Measurements from ENCODE around the gene PDZRN3.

GRCh38 chr3:73401059-73401458 lies 223.7 kb downstream of the PDZRN3 start:
- TF ChIP-seq CTCF (IDR thresholded peaks at IDR 0.05): no peak
- no peak for TF ChIP-seq RFX5 (IDR thresholded peaks at IDR 0.05; ENCODE audit: low read length)
- no peak for TF ChIP-seq CHD2 (IDR thresholded peaks at IDR 0.05; ENCODE audit: low read length, partially characterized antibody)
- TF ChIP-seq YY1 (IDR thresholded peaks at IDR 0.05; ENCODE audit: low read depth): no peak
- TF ChIP-seq ZBTB33 (IDR thresholded peaks at IDR 0.05; ENCODE audit: borderline replicate concordance, low read depth): no peak
- 0 out of 2 replicates have a peak, but pooled peaks have one; percentile 5 for TF ChIP-seq JUND (IDR thresholded peaks at IDR 0.05)

Data from SK-N-SH (cell line).